ENCODE measurements around the gene PRKAG1.

The PRKAG1 gene

DNA sequence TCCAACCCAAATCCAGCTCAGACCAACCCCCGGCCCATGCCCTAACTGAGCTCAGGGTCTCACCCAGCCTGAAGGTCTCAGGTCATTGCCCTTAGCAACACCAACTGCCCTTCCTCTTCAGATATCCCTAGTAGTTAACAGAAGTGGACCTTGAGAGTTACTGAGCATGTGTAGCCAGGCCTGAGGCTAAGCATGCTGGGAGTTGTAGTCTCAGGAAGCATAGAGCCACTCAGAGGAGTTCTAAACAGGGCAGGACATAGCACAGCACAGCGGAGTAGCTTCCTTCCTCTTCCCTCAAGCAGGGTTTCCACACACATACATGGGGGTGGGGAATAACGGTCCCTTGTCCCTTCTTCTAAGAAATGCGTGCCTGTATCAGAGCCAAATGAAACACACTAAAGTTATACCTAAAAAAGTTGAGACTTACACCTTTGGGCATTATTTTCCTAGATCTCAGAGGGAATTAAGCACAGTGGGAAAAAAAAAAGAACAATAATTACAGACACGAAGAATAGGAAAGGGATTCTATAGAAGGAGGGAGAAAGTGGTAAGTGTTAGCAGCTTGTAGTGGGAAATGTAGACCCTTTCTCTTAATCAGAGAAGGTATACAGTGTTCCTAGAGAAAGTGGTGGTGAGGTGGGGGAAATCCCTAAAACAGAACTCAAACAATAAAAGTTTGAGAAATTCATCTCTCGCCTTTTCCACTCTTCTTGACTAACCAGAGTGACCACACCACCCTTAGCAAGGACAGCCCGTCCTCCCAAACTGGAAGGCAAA is 37.6 kb upstream of the PRKAG1 start:
- peak overlapping the region; percentile 95 for H3K4me3 Mint-ChIP-seq
- H3K9me3 Mint-ChIP-seq, result no peaks in the 10 kb centered on the region
- H3K36me3 Mint-ChIP-seq (ENCODE audit: low read depth), result peaks cover 43% of the 10 kb centered on the region
- TF ChIP-seq, protein P1, sequence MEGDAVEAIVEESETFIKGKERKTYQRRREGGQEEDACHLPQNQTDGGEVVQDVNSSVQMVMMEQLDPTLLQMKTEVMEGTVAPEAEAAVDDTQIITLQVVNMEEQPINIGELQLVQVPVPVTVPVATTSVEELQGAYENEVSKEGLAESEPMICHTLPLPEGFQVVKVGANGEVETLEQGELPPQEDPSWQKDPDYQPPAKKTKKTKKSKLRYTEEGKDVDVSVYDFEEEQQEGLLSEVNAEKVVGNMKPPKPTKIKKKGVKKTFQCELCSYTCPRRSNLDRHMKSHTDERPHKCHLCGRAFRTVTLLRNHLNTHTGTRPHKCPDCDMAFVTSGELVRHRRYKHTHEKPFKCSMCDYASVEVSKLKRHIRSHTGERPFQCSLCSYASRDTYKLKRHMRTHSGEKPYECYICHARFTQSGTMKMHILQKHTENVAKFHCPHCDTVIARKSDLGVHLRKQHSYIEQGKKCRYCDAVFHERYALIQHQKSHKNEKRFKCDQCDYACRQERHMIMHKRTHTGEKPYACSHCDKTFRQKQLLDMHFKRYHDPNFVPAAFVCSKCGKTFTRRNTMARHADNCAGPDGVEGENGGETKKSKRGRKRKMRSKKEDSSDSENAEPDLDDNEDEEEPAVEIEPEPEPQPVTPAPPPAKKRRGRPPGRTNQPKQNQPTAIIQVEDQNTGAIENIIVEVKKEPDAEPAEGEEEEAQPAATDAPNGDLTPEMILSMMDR (IDR thresholded peaks at IDR 0.05; ENCODE audit: unreplicated experiment in 3 of 3), result no peak
- peaks cover 33% of the 10 kb centered on the region for H3K4me1 Mint-ChIP-seq
- H3K27me3 Mint-ChIP-seq (ENCODE audit: low read depth), result no peaks in the 10 kb centered on the region
- H3K27ac Mint-ChIP-seq, result peak overlapping the region; percentile 68 to 94 (median 86)

DNA sequence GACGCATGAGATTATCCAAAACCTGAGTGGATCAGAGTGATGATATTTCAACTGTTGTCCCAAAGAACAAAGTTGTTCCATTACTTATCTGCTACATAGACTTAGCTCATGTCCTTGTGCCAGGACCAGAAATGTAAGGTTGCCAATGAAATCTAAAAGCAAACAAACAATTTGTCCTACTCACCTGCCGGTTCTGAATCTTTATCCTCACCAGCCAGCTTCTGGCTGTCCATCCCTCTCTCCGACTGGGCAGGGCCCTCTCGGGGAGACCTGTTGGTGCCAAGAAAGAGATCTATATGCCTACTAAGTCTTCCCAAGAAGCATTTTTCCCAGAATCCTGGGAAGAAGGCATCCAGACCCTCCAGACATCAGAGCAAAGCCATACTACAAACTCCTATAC is 36.5 kb upstream of the PRKAG1 start:
- H3K36me3 Mint-ChIP-seq (ENCODE audit: low read depth), result peaks cover 51% of the 10 kb centered on the region
- H3K27ac Mint-ChIP-seq, result no peak overlapping the region
- H3K27me3 Mint-ChIP-seq (ENCODE audit: low read depth), result no peaks in the 10 kb centered on the region
- peaks cover 31% of the 10 kb centered on the region for H3K4me1 Mint-ChIP-seq
- TF ChIP-seq, protein P1 (IDR thresholded peaks at IDR 0.05; ENCODE audit: unreplicated experiment in 3 of 3), result no peak
- peak overlapping the region in 1 of 3 experiments; percentile 12 for H3K4me3 Mint-ChIP-seq
- no peaks in the 10 kb centered on the region for H3K9me3 Mint-ChIP-seq

DNA sequence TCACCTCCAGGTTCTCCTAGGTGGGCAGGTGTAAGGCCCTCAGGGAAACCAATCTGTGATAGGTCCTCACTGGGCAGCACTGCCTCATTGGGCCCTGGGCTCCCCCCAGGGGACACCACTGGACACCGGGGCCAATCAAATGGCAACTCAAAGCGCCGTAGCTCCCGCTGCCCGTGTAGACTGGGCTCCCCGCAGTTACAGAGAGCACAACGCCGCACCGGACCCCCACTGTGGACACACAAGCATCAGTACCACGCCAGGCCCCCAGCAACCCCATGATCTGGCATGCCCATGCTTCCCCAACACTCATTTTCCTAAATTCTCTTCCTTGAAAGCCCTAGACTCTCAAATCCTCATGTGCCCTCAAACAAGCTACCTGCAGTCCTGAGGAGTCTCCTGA is 35.9 kb upstream of the PRKAG1 start:
- Mint-ChIP-seq H3K27ac (no peak overlapping the region), H3K27me3 (ENCODE audit: low read depth) (no peaks in the 10 kb centered on the region), H3K4me3 (no peak overlapping the region), H3K4me1 (peaks cover 31% of the 10 kb centered on the region), H3K9me3 (no peaks in the 10 kb centered on the region), H3K36me3 (ENCODE audit: low read depth) (peaks cover 54% of the 10 kb centered on the region)
- TF ChIP-seq, protein P1 (IDR thresholded peaks at IDR 0.05; ENCODE audit: unreplicated experiment in 3 of 3), result no peak

DNA sequence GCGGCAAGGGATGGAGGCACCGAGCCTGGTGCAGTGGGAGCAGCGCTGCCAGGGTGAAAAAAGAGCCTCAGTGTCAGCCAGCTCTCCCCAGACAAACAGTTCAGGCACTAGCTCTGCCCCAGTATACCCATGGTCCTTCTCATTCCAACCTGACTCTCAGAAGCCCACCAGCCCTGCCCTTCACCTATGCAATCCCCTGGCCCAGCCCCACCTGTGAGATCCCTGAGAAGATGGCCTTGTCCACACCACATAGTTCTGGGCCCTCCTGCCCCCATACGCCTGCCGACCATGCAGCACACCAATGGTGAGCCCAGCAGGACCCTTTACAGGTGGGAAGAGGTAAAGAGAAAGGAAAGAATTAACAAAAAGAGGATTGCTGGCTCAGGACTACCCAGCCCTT is 35.5 kb upstream of the PRKAG1 start:
- TF ChIP-seq, protein P1 (IDR thresholded peaks at IDR 0.05; ENCODE audit: unreplicated experiment in 3 of 3), result no peak
- Mint-ChIP-seq H3K4me1 (peaks cover 31% of the 10 kb centered on the region), H3K27ac (no peak overlapping the region), H3K27me3 (ENCODE audit: low read depth) (no peaks in the 10 kb centered on the region), H3K36me3 (ENCODE audit: low read depth) (peaks cover 58% of the 10 kb centered on the region), H3K4me3 (no peak overlapping the region), H3K9me3 (no peaks in the 10 kb centered on the region)

DNA sequence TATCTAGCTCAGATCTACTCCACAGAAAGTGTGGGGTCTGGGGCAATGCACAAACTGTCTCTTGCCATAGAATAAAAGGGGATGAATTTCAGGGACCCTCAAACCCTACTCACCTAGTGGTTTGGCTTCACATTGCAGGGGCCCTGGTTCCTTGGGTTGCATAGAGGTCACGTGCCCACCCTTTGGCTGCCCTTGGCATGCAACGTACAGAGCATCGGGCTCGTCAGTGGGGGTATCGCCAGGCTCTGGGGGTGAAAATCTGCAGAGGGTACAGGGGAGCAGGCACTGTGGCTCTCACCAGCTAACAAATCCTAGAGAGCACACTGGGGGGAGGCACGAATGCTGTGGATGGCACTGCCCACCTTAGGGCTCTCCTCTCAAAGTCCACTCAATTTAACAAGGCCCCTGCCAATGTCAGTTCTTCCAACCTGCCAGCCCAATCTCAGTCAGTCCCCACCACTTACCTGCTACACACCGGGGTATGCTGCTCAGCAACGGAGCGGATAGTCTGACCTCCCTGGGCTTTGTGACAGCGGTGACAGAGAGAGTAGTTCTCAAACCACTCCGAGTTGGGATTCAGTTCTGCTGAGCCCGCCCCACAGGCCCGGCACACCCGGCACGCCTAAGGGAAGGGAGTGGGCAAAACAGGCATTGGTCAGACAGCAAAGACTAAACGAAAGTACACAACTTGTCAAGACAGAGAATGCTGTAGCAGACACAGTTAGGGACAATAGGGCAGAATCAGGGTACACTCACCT is 34.1 kb upstream of the PRKAG1 start:
- Mint-ChIP-seq H3K27me3 (ENCODE audit: low read depth) (no peaks in the 10 kb centered on the region), H3K27ac (no peak overlapping the region), H3K9me3 (no peaks in the 10 kb centered on the region), H3K36me3 (ENCODE audit: low read depth) (peaks cover 73% of the 10 kb centered on the region), H3K4me3 (no peak overlapping the region), H3K4me1 (peaks cover 23% of the 10 kb centered on the region)
- TF ChIP-seq, protein P1 (IDR thresholded peaks at IDR 0.05; ENCODE audit: unreplicated experiment in 3 of 3), result no peak

All from nephron (organoid).